Activated T-helper 2 cell treated with anti-CD3 and anti-CD28 coated beads, Interferon-gamma antibody, Interleukin-2, Interleukin-4, amounts not matched to agents 10 μg/mL and 5 μg/mL and 100 μg/mL, durations not matched to agents 14 hours and 24 hours and 36 hours (primary cell): Measurements from ENCODE around the gene STK33. TPM values are rescaled to one million over a fixed set of nuclear protein-coding genes. Genes with fewer than 3 reads are reported as not detected.
"Not testable (repeated sequence)": the region's sequence is repeated elsewhere in the genome, so short reads cannot be mapped to it uniquely, and the experiment has no call there.

Experiments used
- DNase-seq: peaks from one replicate; pipeline ENCODE4 v3.0.0; 2021; ENCODE audit warnings: low spot score
- H3K27ac Mint-ChIP-seq: one replicate; pipeline ENCODE4 v1.8.0; 2021; ENCODE audit warnings: mixed read lengths
- H3K27me3 Mint-ChIP-seq: one replicate; pipeline ENCODE4 v1.8.0; 2021; ENCODE audit warnings: low read depth, mixed read lengths
- H3K36me3 Mint-ChIP-seq: one replicate; pipeline ENCODE4 v1.8.0; 2021; ENCODE audit warnings: low read depth, mixed read lengths
- H3K4me1 Mint-ChIP-seq: one replicate; pipeline ENCODE4 v1.8.0; 2021; ENCODE audit warnings: low read depth, mixed read lengths
- H3K4me3 Mint-ChIP-seq: one replicate; pipeline ENCODE4 v1.8.0; 2021; ENCODE audit warnings: low read depth, mild to moderate bottlenecking, moderate library complexity, mixed read lengths
- H3K9me3 Mint-ChIP-seq: one replicate; pipeline ENCODE4 v1.8.0; 2021; ENCODE audit warnings: mixed read lengths
- intact Hi-C: fragments of 100-400 bp; cut with micrococcal nuclease; formaldehyde crosslinking; loops from one replicate; pipeline ENCODE4 v1.15.1; 2023
- total RNA-seq: library from RNA; stranded (reverse); gene quantifications from 2 replicates; pipeline ENCODE4 v1.2.3, GENCODE V29; 2022

The STK33 gene
- total RNA-seq, 1 donor from 2014 or later, result 0.62 TPM

DNA sequence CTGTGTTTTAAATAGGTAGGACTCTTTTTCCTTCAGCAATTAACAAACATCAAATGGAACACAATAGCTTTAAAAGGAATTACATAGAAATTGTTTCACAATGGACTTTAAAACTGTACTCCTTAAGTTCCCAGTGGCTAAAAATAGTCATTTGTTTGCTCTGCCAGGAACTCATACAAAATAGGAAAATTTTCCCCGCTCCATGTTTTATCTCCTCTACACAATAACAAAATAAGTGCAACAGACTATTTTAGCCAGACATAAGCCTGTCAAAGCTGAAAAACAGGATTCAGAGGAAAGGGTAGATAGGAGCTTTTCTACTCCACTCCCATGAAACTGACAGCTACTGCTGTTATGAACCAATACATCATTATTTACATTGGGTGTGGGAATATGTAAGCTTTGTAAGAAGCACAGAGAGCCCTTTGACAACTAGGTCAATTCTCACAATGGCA, 90.1 kb downstream of the STK33 start:
- no peaks in the 10 kb centered on the region for H3K4me1 Mint-ChIP-seq
- intact Hi-C loops, result no loop called here
- H3K9me3 Mint-ChIP-seq, result no peaks in the 10 kb centered on the region
- no peaks in the 10 kb centered on the region for H3K27me3 Mint-ChIP-seq
- H3K36me3 Mint-ChIP-seq, result no peaks in the 10 kb centered on the region
- H3K27ac Mint-ChIP-seq, result no peak overlapping the region
- no peak for DNase-seq
- H3K4me3 Mint-ChIP-seq, result no peak overlapping the region

DNA sequence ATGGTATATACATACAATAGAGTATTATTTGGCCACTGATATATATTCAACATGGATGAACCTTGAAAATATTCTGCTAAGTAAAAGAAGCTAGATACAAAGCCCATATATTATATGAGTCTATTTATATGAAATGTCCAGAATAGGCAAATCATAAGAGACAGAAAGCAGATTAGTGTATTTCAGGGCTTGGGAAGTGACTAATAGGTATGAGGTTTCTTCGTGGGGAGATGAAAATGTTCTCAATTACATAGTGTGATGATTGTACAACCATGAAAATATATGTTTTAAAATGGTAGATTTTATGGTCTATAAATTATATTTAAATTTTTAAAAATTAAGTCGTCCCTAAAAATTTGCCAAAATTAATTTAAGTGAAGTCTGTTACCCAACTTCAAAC, 92.2 kb downstream of the STK33 start:
- H3K27me3 Mint-ChIP-seq, result no peaks in the 10 kb centered on the region
- no peak for DNase-seq
- H3K9me3 Mint-ChIP-seq, result no peaks in the 10 kb centered on the region
- H3K27ac Mint-ChIP-seq, result no peak overlapping the region
- no peaks in the 10 kb centered on the region for H3K4me1 Mint-ChIP-seq
- H3K4me3 Mint-ChIP-seq, result no peak overlapping the region
- intact Hi-C loops, result no loop called here
- no peaks in the 10 kb centered on the region for H3K36me3 Mint-ChIP-seq

DNA sequence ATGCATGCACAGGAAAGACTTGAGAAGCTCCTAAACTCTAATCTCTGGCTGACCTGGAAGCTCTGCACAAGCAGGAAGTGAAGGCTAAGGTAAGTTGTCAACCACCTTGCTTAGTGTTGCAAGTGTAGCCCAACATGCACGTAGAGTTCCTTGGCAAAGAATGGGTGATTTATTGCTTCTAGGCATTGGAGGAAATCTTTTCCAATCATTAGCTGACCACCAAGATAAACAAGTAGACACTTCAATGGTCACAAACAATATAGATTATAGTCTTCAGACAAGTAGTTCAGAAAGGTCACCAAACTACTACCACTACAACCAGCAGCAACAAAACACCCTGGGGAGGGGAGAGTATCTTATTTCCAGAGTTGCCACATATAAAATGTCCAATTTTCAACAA, 105.6 kb downstream of the STK33 start:
- no peaks in the 10 kb centered on the region for H3K4me1 Mint-ChIP-seq
- no peaks in the 10 kb centered on the region for H3K9me3 Mint-ChIP-seq
- no peak for DNase-seq
- no peaks in the 10 kb centered on the region for H3K36me3 Mint-ChIP-seq
- intact Hi-C loops, result no loop called here
- no peak overlapping the region for H3K4me3 Mint-ChIP-seq
- H3K27me3 Mint-ChIP-seq, result no peaks in the 10 kb centered on the region
- no peak overlapping the region for H3K27ac Mint-ChIP-seq

DNA sequence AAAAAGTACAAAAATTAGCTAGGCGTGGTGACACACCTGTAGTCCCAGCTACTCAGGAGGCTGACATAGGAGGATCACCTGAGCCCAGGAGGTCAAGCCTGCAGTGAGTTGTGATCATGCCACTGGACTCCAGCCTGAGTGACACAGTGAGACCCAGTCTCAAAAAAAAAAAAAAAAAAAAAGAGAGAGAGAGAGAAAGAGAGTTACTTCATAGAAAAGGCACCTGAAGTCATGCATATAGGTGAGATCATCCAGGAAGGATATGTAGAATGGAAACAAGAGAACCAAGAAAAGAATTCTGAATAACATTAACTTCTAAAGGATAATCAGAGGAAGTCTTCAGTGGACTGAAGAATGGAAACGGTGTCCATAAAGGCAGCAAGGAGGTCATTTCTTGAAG, 106.8 kb downstream of the STK33 start:
- H3K9me3 Mint-ChIP-seq, result no peaks in the 10 kb centered on the region
- no peak overlapping the region for H3K27ac Mint-ChIP-seq
- no peak for DNase-seq
- H3K27me3 Mint-ChIP-seq, result no peaks in the 10 kb centered on the region
- intact Hi-C loops, result no loop called here
- H3K4me1 Mint-ChIP-seq, result no peaks in the 10 kb centered on the region
- no peak overlapping the region for H3K4me3 Mint-ChIP-seq
- no peaks in the 10 kb centered on the region for H3K36me3 Mint-ChIP-seq

DNA sequence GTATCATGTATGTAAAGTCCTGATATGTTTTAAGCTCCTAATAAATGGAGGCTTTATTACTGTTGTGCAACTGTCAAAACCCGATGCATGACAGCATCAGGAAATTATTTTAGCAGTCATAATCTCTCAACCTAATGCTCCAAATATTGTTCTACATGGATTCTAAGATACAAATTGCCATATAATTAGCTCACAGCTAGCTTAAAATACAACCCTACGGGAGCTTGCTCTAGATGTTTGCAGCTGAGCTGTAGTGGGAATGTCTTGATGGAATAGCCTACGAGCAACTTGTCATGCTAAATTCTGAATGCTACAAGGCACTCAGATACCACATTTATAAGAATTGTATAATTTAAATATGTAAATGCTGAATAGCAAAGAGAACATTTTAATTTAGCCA, 109.8 kb downstream of the STK33 start:
- Mint-ChIP-seq H3K4me3 (no peak overlapping the region), H3K36me3 (no peaks in the 10 kb centered on the region), H3K9me3 (no peaks in the 10 kb centered on the region), H3K27me3 (no peaks in the 10 kb centered on the region), H3K4me1 (no peaks in the 10 kb centered on the region), H3K27ac (no peak overlapping the region)
- DNase-seq, result no peak
- intact Hi-C loops, result no loop called here

DNA sequence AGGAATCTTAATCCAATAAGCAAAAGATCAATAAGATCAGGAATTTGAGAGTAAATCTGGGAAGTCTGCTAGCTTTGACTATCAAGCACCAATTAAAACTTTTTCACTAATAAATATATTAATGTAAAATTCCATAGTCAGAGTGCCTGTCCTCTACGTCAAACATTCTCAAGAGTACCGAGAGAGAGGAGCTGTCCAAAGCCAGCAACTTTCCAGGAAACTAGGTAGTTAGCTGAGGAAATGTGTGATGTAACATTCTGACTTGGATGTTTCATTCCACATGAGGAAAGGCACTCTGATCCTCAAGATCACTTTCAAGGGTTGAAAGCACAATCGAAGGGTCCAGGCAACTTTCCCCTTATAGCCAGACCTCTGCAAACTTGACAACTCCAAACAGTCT, 113.2 kb downstream of the STK33 start:
- peaks cover 3% of the 10 kb centered on the region for H3K27me3 Mint-ChIP-seq
- H3K27ac Mint-ChIP-seq, result no peak overlapping the region
- no peak for DNase-seq

DNA sequence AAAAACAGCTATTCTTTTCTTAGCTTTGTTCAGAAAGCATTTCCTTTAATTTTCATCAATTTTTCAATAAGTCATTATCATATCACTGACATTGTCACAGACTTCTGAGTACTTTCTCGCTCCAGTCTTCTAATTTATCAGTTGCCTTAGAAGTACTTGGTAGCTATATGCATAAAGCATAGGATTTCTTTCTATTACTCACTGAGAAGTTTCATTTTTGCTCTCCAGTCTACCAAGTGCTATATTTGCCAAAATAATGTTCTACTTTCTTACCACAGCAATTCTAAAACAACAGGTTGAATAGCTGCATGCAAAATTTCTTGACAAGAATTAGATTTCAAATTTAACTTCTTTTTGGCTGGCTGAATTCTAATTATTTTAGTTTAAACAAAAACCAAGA, 116.3 kb downstream of the STK33 start:
- H3K4me1 Mint-ChIP-seq, result no peaks in the 10 kb centered on the region

More for the DNA sequence above, 113.2 kb downstream of the STK33 start:
- intact Hi-C loops, result no loop called here
- Mint-ChIP-seq H3K4me3 (no peak overlapping the region), H3K4me1 (no peaks in the 10 kb centered on the region), H3K9me3 (no peaks in the 10 kb centered on the region), H3K36me3 (no peaks in the 10 kb centered on the region)

DNA sequence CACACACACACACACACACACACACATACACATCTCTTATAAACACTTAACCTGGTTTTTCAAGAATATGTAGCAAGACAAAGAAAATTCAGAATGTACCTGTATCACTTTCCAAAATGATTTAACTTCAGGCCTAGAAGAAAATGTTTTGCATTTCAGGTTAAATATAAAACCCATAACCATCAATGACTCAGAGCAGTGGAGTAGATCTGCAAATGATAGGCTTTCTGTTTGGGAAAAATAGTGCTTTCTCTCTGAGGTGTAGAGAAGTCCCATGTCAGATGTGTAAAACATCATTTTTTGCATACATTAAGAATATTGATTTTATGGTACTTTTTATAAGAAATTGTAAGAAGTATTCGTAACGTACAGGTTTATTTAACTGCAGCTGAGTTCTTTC, 116.9 kb downstream of the STK33 start:
- no peak for DNase-seq
- Mint-ChIP-seq H3K4me1 (no peaks in the 10 kb centered on the region), H3K9me3 (no peaks in the 10 kb centered on the region), H3K4me3 (no peak overlapping the region), H3K27me3 (peaks cover 3% of the 10 kb centered on the region), H3K36me3 (no peaks in the 10 kb centered on the region), H3K27ac (no peak overlapping the region)
- intact Hi-C loops, result no loop called here

More for the DNA sequence above, 116.3 kb downstream of the STK33 start:
- DNase-seq, result no peak
- H3K27me3 Mint-ChIP-seq, result peaks cover 3% of the 10 kb centered on the region
- no peaks in the 10 kb centered on the region for H3K9me3 Mint-ChIP-seq
- intact Hi-C loops, result no loop called here
- no peak overlapping the region for H3K27ac Mint-ChIP-seq
- no peak overlapping the region for H3K4me3 Mint-ChIP-seq
- H3K36me3 Mint-ChIP-seq, result no peaks in the 10 kb centered on the region

DNA sequence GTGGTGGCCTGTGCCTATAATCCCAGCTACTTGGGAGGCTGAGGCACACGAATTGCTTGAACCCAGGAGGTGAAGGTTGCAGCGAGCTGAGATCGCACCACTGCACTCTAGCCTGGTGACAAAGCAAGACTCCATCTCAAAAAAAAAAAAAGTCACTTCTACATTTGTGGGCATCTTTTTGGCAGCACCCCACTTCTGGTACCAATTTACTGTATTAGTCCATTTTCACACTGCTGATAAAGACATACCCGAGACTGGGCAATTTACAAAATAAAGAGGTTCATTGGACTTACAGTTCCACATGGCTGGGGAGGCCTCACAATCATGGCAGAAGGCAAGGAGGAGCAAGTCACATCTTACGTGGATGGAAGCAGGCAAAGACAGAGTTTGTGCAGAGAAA, 126.2 kb downstream of the STK33 start:
- H3K27ac Mint-ChIP-seq, intact Hi-C loops, H3K36me3 Mint-ChIP-seq, H3K27me3 Mint-ChIP-seq, DNase-seq, H3K4me1 Mint-ChIP-seq, H3K4me3 Mint-ChIP-seq: not testable (repeated sequence)
- peaks cover 19% of the 10 kb centered on the region for H3K9me3 Mint-ChIP-seq

DNA sequence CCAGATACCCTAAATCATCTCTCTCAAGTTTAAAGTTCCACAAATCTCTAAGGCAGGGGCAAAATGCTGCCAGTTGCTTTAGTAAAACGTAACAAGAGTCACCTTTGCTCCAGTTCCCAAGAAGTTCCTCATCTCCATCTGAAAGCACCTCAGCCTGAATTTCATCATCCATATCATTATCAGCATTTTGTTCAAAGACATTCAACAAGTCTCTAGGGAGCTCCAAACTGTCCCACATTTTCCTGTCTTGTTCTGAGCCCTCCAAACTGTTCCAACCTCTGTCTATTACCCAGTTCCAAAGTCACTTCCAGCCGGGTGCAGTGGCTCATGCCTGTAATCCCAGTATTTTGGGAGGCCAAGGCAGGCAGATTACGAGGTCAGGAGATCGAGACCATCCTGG, 126.7 kb downstream of the STK33 start:
- H3K36me3 Mint-ChIP-seq, DNase-seq, H3K27ac Mint-ChIP-seq, intact Hi-C loops, H3K27me3 Mint-ChIP-seq, H3K4me1 Mint-ChIP-seq, H3K4me3 Mint-ChIP-seq: not testable (repeated sequence)
- H3K9me3 Mint-ChIP-seq, result peaks cover 19% of the 10 kb centered on the region

DNA sequence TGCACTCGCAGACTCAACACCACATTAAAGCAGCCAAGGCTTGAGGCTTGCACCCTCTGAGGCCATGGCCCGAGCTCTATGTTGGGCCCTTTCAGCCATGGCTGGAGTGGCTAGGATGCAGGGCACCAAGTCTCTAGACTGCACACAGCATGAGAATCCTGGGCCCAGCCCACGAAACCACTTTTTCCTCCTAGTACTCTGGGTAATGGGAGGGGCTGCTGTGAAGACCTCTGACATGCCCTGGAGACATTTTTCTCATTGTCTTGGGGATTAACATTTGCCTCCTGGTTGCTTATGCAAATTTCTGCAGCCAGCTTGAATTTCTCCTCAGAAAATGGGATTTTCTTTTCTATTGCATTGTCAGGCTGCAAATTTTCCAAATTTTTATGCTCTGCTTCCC, 127.1 kb downstream of the STK33 start:
- intact Hi-C loops, H3K4me1 Mint-ChIP-seq, H3K36me3 Mint-ChIP-seq, H3K4me3 Mint-ChIP-seq, DNase-seq, H3K27me3 Mint-ChIP-seq, H3K27ac Mint-ChIP-seq: not testable (repeated sequence)
- peaks cover 19% of the 10 kb centered on the region for H3K9me3 Mint-ChIP-seq

DNA sequence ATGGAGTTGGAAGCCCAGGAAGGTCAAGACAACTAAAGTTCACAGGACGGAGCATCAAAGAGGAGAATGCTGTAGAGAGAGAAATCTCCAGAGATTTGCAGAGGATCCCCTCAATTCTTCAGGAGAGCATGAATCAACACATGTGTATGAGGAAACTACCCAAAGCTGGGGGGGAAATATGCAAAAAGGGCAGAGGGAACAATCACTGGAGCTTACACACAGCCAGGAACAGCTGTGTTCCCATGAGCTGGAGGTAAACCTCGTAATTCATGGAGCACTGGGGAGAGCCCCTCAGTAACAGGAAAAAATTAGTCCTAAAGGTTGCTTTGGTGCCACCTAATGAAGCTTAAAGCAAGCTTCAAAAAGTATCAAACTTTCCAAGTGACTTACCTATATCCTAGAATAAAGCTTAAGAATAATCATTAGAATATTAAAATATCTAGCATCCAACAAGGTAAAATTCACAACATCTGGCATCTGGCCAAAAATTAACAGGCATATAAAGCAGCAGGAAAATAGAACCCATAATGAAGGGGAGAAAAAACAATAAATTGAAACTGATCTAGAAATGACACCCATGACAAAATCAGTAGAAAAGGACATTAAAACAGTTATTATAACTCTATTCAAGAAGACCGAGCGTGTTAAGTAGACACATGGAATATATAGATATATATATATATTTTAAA, 134.2 kb downstream of the STK33 start:
- H3K4me1 Mint-ChIP-seq, result no peaks in the 10 kb centered on the region
- H3K27me3 Mint-ChIP-seq, result peaks cover 6% of the 10 kb centered on the region
- H3K27ac Mint-ChIP-seq, result no peak overlapping the region
- H3K4me3 Mint-ChIP-seq, result no peak overlapping the region
- H3K9me3 Mint-ChIP-seq, result no peaks in the 10 kb centered on the region
- intact Hi-C loops, result no loop called here
- DNase-seq, result no peak
- H3K36me3 Mint-ChIP-seq, result no peaks in the 10 kb centered on the region

DNA sequence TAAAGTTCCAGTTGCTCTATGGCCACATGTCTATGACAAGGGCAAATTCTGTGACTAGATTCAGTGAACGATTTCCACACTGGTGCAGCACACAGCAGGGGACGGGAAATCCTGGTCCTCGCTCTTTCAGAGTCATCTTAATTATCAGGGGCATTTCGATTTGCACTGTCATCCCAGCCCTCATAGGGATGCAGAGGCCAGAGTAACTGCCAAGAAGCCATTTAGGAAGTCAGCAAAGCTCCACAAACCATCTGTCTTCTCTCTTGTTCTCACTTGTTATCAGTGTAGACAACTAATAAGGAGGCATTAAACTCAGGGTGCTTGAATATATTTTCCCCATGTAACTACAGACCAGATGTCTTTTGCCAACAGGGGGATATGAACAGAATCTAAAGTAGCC, 151.7 kb downstream of the STK33 start:
- intact Hi-C loops, result no loop called here
- Mint-ChIP-seq H3K27ac (no peak overlapping the region), H3K4me1 (no peaks in the 10 kb centered on the region)

DNA sequence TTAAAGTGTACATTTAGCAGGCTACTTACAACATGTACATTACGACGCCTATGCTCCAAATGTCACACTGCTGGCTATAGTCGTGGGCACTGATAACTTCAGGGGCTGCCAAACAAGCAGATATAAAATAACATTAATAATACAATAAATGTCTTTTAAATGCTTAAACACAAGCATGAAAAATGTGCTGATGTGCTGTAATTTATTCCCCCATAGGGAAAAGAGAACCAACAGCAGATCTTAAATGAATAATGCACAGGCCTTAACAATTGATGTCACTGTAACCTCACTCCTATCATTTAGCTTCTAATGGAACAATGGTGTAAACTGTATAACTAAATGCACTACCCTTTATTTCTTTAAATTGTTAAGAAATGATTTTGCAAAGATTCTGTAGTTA, 153.4 kb downstream of the STK33 start:
- no peak for DNase-seq
- Mint-ChIP-seq H3K4me1 (no peaks in the 10 kb centered on the region), H3K27me3 (no peaks in the 10 kb centered on the region), H3K4me3 (no peak overlapping the region), H3K36me3 (no peaks in the 10 kb centered on the region), H3K9me3 (no peaks in the 10 kb centered on the region), H3K27ac (no peak overlapping the region)
- intact Hi-C loops, result no loop called here

More for the DNA sequence above, 151.7 kb downstream of the STK33 start:
- no peaks in the 10 kb centered on the region for H3K27me3 Mint-ChIP-seq
- H3K36me3 Mint-ChIP-seq, result no peaks in the 10 kb centered on the region
- H3K4me3 Mint-ChIP-seq, result no peak overlapping the region
- DNase-seq, result no peak
- no peaks in the 10 kb centered on the region for H3K9me3 Mint-ChIP-seq
